CD8-positive, alpha-beta memory T cell (primary cell): ENCODE results near the gene LHFPL5. TPM values are rescaled to one million over a fixed set of nuclear protein-coding genes. Genes with fewer than 3 reads are reported as not detected.

Source experiments
- CTCF ChIA-PET: fragments of 350-600 bp; sonication (Branson Sonifier 250); formaldehyde crosslinking; loops from one replicate; lab custom pipeline; 2021; ENCODE audit warnings: antibody characterized with exemption; lab: Charles Lee
- POLR2A ChIA-PET: fragments of 350-600 bp; sonication (Branson Sonifier 250); formaldehyde crosslinking; loops from one replicate; lab custom pipeline; 2021; ENCODE audit warnings: antibody characterized with exemption; lab: Charles Lee
- DNase-seq, 5 donors: peaks; one replicate each; pipeline versions ENCODE4 v3.0.0 to v3.0.0-alpha.2; 2020 to 2022; ENCODE audit warnings: mixed read lengths in 1 of 5
- H3K27ac ChIP-seq: one replicate; pipeline ENCODE4 v1.7.0; 2013; ENCODE audit warnings: low read depth, mild to moderate bottlenecking, low read length, moderate library complexity
- H3K27me3 ChIP-seq: 2 replicates; pipeline ENCODE4 v1.7.0; 2013; ENCODE audit warnings: low read length, mild to moderate bottlenecking; ENCODE audit not compliant: insufficient read depth, poor library complexity, severe bottlenecking
- H3K36me3 ChIP-seq: 2 replicates; pipeline ENCODE4 v1.7.0; 2013; ENCODE audit warnings: mild to moderate bottlenecking, low read length, moderate library complexity; ENCODE audit not compliant: insufficient read depth
- H3K4me1 ChIP-seq: 2 replicates; pipeline ENCODE4 v1.7.0; 2013; ENCODE audit warnings: mild to moderate bottlenecking, low read length, moderate library complexity; ENCODE audit not compliant: insufficient read depth
- H3K4me3 ChIP-seq: 2 replicates; pipeline ENCODE4 v1.7.0; 2013; ENCODE audit warnings: mild to moderate bottlenecking, low read length
- H3K9me3 ChIP-seq: 2 replicates; pipeline ENCODE4 v1.7.0; 2013; ENCODE audit warnings: mild to moderate bottlenecking, low read length
- H3K27ac Mint-ChIP-seq, 8 donors: one replicate each; pipeline ENCODE4 v1.8.0; 2020 to 2021; ENCODE audit warnings: mixed read lengths in 8 of 8, mild to moderate bottlenecking in 6 of 8, inconsistent platforms in 3 of 8, moderate library complexity in 3 of 8
- H3K27me3 Mint-ChIP-seq, 2 donors: one replicate each; pipeline ENCODE4 v1.8.0; 2020 to 2021; ENCODE audit warnings: mixed read lengths in 2 of 2, mild to moderate bottlenecking in 1 of 2, moderate library complexity in 1 of 2
- H3K36me3 Mint-ChIP-seq, 3 donors: one replicate each; pipeline ENCODE4 v1.8.0; 2020 to 2021; ENCODE audit warnings: mixed read lengths in 3 of 3, inconsistent platforms in 1 of 3, mild to moderate bottlenecking in 1 of 3
- H3K4me1 Mint-ChIP-seq, 3 donors: one replicate each; pipeline ENCODE4 v1.8.0; 2020 to 2021; ENCODE audit warnings: mixed read lengths in 3 of 3, inconsistent platforms in 1 of 3, mild to moderate bottlenecking in 1 of 3
- H3K4me3 Mint-ChIP-seq, 7 donors: one replicate each; pipeline ENCODE4 v1.8.0; 2020 to 2021; ENCODE audit warnings: mixed read lengths in 7 of 7, mild to moderate bottlenecking in 6 of 7, moderate library complexity in 4 of 7, inconsistent platforms in 2 of 7
- H3K9me3 Mint-ChIP-seq, 5 donors: one replicate each; pipeline ENCODE4 v1.8.0; 2020 to 2022; ENCODE audit warnings: mixed read lengths in 5 of 5, mild to moderate bottlenecking in 3 of 5, moderate library complexity in 2 of 5, inconsistent platforms in 1 of 5
- polyA plus RNA-seq: library from polyadenylated mRNA; unstranded; fragments of 300-500 nt; fragmentation: Illumina TruSeq; gene quantifications from one replicate; pipeline ENCODE4 v1.2.3, GENCODE V29; 2021
- total RNA-seq, 2 experiments: library from RNA; stranded (reverse); gene quantifications; one replicate each; pipeline ENCODE4 v1.2.3, GENCODE V29; 2021

The LHFPL5 gene
- total and polyA plus RNA-seq, 3 experiments from 2014 or later: not detected

DNA sequence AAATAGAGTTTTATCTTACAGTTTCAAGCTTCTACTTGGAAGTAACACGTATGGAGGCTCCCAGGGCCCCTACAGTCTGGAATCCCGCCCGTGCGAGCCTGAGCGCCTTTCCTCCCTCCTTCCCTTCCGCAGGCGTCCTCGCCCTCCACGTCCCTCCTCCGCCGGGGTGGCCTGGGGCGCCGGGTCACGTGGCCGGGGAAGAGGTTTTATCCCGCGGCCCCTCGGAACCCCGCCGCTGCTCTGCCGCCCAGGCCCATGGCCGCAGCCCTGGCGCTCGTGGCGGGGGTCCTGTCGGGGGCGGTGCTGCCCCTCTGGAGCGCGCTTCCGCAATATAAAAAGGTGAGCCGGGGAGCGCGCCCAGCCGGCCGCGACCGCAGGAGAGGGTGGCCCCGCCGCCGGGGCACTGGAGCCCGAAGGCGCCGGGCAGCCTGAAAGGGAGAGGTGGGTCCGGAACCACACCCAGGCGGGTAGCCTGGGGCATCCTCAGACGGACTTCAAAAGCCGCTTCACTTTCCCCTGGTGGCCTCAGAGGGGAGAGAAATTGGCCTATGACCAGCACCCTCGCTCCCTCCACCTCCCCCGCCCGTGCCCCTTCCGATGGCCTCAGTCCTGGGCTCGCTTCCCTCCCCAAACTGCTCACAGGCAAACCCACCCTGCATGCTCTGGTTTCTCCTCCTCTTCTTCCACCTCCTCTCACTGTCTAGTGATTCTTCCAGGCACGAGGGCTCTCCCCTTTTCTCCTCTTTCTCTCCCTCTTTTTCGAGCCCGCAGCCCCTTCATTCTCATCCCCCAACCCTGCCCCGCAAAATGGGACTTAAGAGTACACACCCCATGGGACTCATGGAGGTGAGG lies 28.6 kb upstream of the LHFPL5 start, which contains the start of gene CLPSL2:
Gene CLPSL2, plus strand, starts transcription at position 235 of the 852 bp plus-strand sequence. Its CDS starts 21 bp downstream, at position 256.
- peak within 1 kb of the TSS in 1 of 8 donors; percentile 56 for H3K27ac Mint-ChIP-seq
- Histone ChIP-seq H3K9me3 (no peaks in the 10 kb centered on the region), H3K27me3 (peaks cover 14% of the 10 kb centered on the region), H3K27ac (no peak within 1 kb of the TSS), H3K4me3 (peak within 1 kb of the TSS; percentile 22), H3K36me3 (no peaks in the 10 kb centered on the region), H3K4me1 (no peaks in the 10 kb centered on the region)
- peak within 1 kb of the TSS; percentile 27 to 77 (median 60) for H3K4me3 Mint-ChIP-seq
- DNase-seq: no peak
- H3K9me3 Mint-ChIP-seq: no peaks in the 10 kb centered on the region
- peaks cover 26 to 57% of the 10 kb centered on the region in 2 donors for H3K27me3 Mint-ChIP-seq
- H3K36me3 Mint-ChIP-seq: peaks cover 0 to 6% (median 2%) of the 10 kb centered on the region in 3 donors
- CTCF ChIA-PET: no interaction called here
- POLR2A ChIA-PET: no interaction called here
- H3K4me1 Mint-ChIP-seq: peaks cover 6 to 12% (median 10%) of the 10 kb centered on the region in 3 donors

GRCh38 chr6:35777356-35778102 lies 27.6 kb upstream of the LHFPL5 start:
- H3K4me3 Mint-ChIP-seq: peak overlapping the region in 5 of 7 donors; percentile 38 to 69 (median 57)
- H3K27me3 Mint-ChIP-seq: peaks cover 27 to 52% of the 10 kb centered on the region in 2 donors
- no peaks in the 10 kb centered on the region for H3K9me3 ChIP-seq
- H3K27ac Mint-ChIP-seq: peak overlapping the region in 1 of 8 donors; percentile 29
- no peak overlapping the region for H3K27ac ChIP-seq
- H3K9me3 Mint-ChIP-seq: no peaks in the 10 kb centered on the region
- H3K36me3 Mint-ChIP-seq: peaks cover 0 to 6% (median 2%) of the 10 kb centered on the region in 3 donors
- ChIA-PET CTCF (no interaction called here), POLR2A (no interaction called here)
- H3K4me1 Mint-ChIP-seq: peaks cover 6 to 12% (median 10%) of the 10 kb centered on the region in 3 donors
- H3K36me3 ChIP-seq: no peaks in the 10 kb centered on the region
- no peak for DNase-seq
- H3K27me3 ChIP-seq: peaks cover 14% of the 10 kb centered on the region
- no peaks in the 10 kb centered on the region for H3K4me1 ChIP-seq
- H3K4me3 ChIP-seq: no peak overlapping the region

- Mint-ChIP-seq H3K36me3 (peaks cover 0 to 6% (median 2%) of the 10 kb centered on the region in 3 donors), H3K27ac (no peak overlapping the region), H3K4me3 (peak overlapping the region in 1 of 7 donors; percentile 10), H3K27me3 (peaks cover 27 to 57% of the 10 kb centered on the region in 2 donors), H3K9me3 (no peaks in the 10 kb centered on the region), H3K4me1 (peaks cover 6 to 12% (median 10%) of the 10 kb centered on the region in 3 donors)
- POLR2A ChIA-PET: no interaction called here
- peaks cover 14% of the 10 kb centered on the region for H3K27me3 ChIP-seq
- H3K4me1 ChIP-seq: no peaks in the 10 kb centered on the region
- CTCF ChIA-PET: no interaction called here
- H3K27ac ChIP-seq: no peak overlapping the region
- H3K9me3 ChIP-seq: no peaks in the 10 kb centered on the region
- no peaks in the 10 kb centered on the region for H3K36me3 ChIP-seq
- DNase-seq: no peak
- no peak overlapping the region for H3K4me3 ChIP-seq
These were observed 26.7 kb upstream of the LHFPL5 start for GRCh38 chr6:35778437-35778836.

GRCh38 chr6:35780719-35781118 lies 24.4 kb upstream of the LHFPL5 start, which contains the start of gene CLPSL1:
CLPSL1 (plus strand) TSS chr6:35781019; CDS start chr6:35781111, 92 bp downstream.
- Histone ChIP-seq H3K9me3 (no peaks in the 10 kb centered on the region), H3K27me3 (peaks cover 8% of the 10 kb centered on the region), H3K36me3 (no peaks in the 10 kb centered on the region), H3K27ac (no peak within 1 kb of the TSS), H3K4me3 (no peak within 1 kb of the TSS), H3K4me1 (no peaks in the 10 kb centered on the region)
- peaks cover 34 to 58% of the 10 kb centered on the region in 2 donors for H3K27me3 Mint-ChIP-seq
- no peak for DNase-seq
- H3K9me3 Mint-ChIP-seq: no peaks in the 10 kb centered on the region
- no peak within 1 kb of the TSS for H3K4me3 Mint-ChIP-seq
- POLR2A ChIA-PET: no interaction called here
- peaks cover 6 to 10% (median 10%) of the 10 kb centered on the region in 3 donors for H3K4me1 Mint-ChIP-seq
- H3K36me3 Mint-ChIP-seq: peaks cover 0 to 4% (median 2%) of the 10 kb centered on the region in 3 donors
- H3K27ac Mint-ChIP-seq: peak within 1 kb of the TSS in 1 of 8 donors; percentile 44
- CTCF ChIA-PET: no interaction called here

GRCh38 chr6:35781290-35781689 lies 23.9 kb upstream of the LHFPL5 start:
- ChIA-PET CTCF (no interaction called here), POLR2A (interaction anchor here (0.7 kb wide), 1 partner anchor 72 kb away, joined by 7 read pairs; no protein-coding TSS in a partner anchor)
- Histone ChIP-seq H3K27ac (no peak overlapping the region), H3K4me1 (no peaks in the 10 kb centered on the region), H3K27me3 (peaks cover 6% of the 10 kb centered on the region), H3K36me3 (no peaks in the 10 kb centered on the region), H3K4me3 (no peak overlapping the region), H3K9me3 (no peaks in the 10 kb centered on the region)
- Mint-ChIP-seq H3K4me1 (peaks cover 6 to 10% (median 9%) of the 10 kb centered on the region in 3 donors), H3K4me3 (no peak overlapping the region), H3K27me3 (peaks cover 31 to 58% of the 10 kb centered on the region in 2 donors), H3K27ac (no peak overlapping the region), H3K9me3 (no peaks in the 10 kb centered on the region), H3K36me3 (peaks cover 0 to 3% (median 2%) of the 10 kb centered on the region in 3 donors)
- no peak for DNase-seq

DNA sequence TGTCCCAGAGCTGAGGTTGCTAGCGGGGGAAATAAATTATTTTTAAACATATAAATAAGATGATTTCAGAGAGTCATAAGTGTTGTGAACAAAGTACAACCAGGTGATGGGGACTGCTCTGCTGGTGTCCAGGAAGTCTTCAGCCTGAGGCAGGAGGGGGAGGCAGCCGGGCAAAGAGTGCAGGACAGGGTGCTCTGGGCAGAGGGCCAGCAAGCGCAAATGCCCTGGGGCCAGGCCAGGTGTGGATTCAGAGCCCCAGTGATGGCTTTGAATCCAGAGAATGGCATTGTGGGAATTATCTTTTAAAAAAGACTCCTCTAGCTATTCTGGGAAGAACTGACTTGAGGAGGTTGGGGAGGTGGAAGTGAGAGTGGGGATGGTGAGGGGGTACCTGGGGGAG lies 22.7 kb upstream of the LHFPL5 start:
- Mint-ChIP-seq H3K9me3 (no peaks in the 10 kb centered on the region), H3K4me1 (peaks cover 3 to 4% (median 4%) of the 10 kb centered on the region in 3 donors), H3K27ac (no peak overlapping the region), H3K36me3 (peaks cover 0 to 3% (median 2%) of the 10 kb centered on the region in 3 donors), H3K4me3 (no peak overlapping the region), H3K27me3 (peaks cover 28 to 62% of the 10 kb centered on the region in 2 donors)
- H3K36me3 ChIP-seq: no peaks in the 10 kb centered on the region
- H3K4me3 ChIP-seq: no peak overlapping the region
- H3K9me3 ChIP-seq: no peaks in the 10 kb centered on the region
- H3K27ac ChIP-seq: no peak overlapping the region
- ChIA-PET CTCF (no interaction called here), POLR2A (no interaction called here)
- H3K4me1 ChIP-seq: no peaks in the 10 kb centered on the region
- peaks cover 12% of the 10 kb centered on the region for H3K27me3 ChIP-seq
- DNase-seq: no peak

DNA sequence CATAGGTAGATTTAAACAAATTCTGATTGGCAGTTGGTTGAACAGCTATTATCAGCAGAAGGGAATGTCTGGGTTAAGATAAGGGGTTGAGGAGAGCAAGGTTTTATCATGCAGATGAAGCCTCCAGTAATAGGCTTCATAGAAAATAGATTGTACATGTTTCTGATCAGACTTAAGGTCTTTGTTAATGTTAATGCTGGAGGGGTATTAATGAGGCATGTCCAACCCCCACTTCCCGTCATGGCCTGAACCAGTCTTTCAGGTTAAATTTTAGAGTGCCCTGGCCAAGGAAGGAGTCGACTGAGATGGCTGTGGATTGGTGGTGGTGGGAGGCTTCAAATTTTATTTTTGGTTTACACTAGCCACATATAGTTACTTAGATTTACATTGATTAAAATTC lies 21.0 kb upstream of the LHFPL5 start:
- no peaks in the 10 kb centered on the region for H3K36me3 ChIP-seq
- Mint-ChIP-seq H3K4me3 (no peak overlapping the region), H3K9me3 (no peaks in the 10 kb centered on the region), H3K27ac (no peak overlapping the region), H3K36me3 (no peaks in the 10 kb centered on the region), H3K4me1 (no peaks in the 10 kb centered on the region), H3K27me3 (peaks cover 30 to 67% of the 10 kb centered on the region in 2 donors)
- H3K4me1 ChIP-seq: no peaks in the 10 kb centered on the region
- CTCF ChIA-PET: no interaction called here
- H3K27me3 ChIP-seq: peaks cover 18% of the 10 kb centered on the region
- H3K27ac ChIP-seq: no peak overlapping the region
- DNase-seq: no peak
- POLR2A ChIA-PET: no interaction called here
- H3K4me3 ChIP-seq: no peak overlapping the region
- H3K9me3 ChIP-seq: no peaks in the 10 kb centered on the region
